A673 (cell line): ENCODE measurements around the gene PPP1R3A. TPM values are rescaled to one million over a fixed set of nuclear protein-coding genes. Genes with fewer than 3 reads are reported as not detected.

Experiments
- BruUV-seq: library from RNA; stranded (reverse); fragments of 400-500 nt; replicated peaks from 2 replicates; lab custom pipeline; 2021; lab: Mats Ljungman, UMichigan
- CTCF ChIA-PET: fragments of 300-600 bp; sonication (Branson Sonifier 250); formaldehyde crosslinking; loops from one replicate; lab custom pipeline; 2022; ENCODE audit warnings: antibody characterized with exemption; lab: Charles Lee
- POLR2A ChIA-PET: fragments of 300-600 bp; sonication (Branson Sonifier 250); formaldehyde crosslinking; loops from one replicate; lab custom pipeline; 2022; ENCODE audit warnings: antibody characterized with exemption; ENCODE audit not compliant: low non-redundant PET; lab: Charles Lee
- DNase-seq: peaks from one replicate; pipeline ENCODE4 v3.0.0-alpha.2; 2015; ENCODE audit warnings: low spot score
- H3K27ac ChIP-seq: fragments of 200-600 bp; sonication (generic); 2 replicates; pipeline ENCODE4 v1.5.1; 2016; ENCODE audit warnings: mixed run types, low read depth, mild to moderate bottlenecking, mixed read lengths, antibody characterized with exemption, low read length; ENCODE audit not compliant: poor library complexity, severe bottlenecking
- H3K27me3 ChIP-seq: fragments of 200-600 bp; sonication (generic); replicated peaks from 2 replicates; pipeline ENCODE4 v1.6.1; 2017; ENCODE audit warnings: mixed run types, low read depth, mild to moderate bottlenecking, mixed read lengths, antibody characterized with exemption, low read length; ENCODE audit not compliant: insufficient read depth, poor library complexity
- H3K36me3 ChIP-seq: fragments of 200-600 bp; sonication (generic); 2 replicates; pipeline ENCODE4 v1.6.1; 2016; ENCODE audit warnings: mixed run types, mild to moderate bottlenecking, mixed read lengths, antibody characterized with exemption, low read length; ENCODE audit not compliant: insufficient read depth, poor library complexity, severe bottlenecking
- H3K4me1 ChIP-seq: fragments of 200-600 bp; sonication (generic); 2 replicates; pipeline ENCODE4 v1.6.1; 2017; ENCODE audit warnings: mixed run types, mild to moderate bottlenecking, mixed read lengths, antibody characterized with exemption, low read length; ENCODE audit not compliant: insufficient read depth, poor library complexity, severe bottlenecking
- H3K4me3 ChIP-seq: fragments of 200-600 bp; sonication (generic); 2 replicates; pipeline ENCODE4 v1.5.1; 2016; ENCODE audit warnings: low read depth, mixed run types, mild to moderate bottlenecking, mixed read lengths, low read length; ENCODE audit not compliant: poor library complexity, severe bottlenecking
- H3K9me3 ChIP-seq: fragments of 200-600 bp; sonication (generic); 2 replicates; pipeline ENCODE4 v1.6.1; 2016; ENCODE audit warnings: mixed run types, low read depth, mild to moderate bottlenecking, mixed read lengths, antibody characterized with exemption, low read length; ENCODE audit not compliant: poor library complexity, severe bottlenecking
- CTCF ChIP-seq: fragments of 300-800, 200-600 bp; sonication (generic); conservative IDR thresholded peaks from 2 replicates; pipeline ENCODE4 v1.5.1; 2017; ENCODE audit warnings: low read depth, mild to moderate bottlenecking, antibody characterized with exemption, low read length, moderate library complexity, mixed read lengths
- EZH2 ChIP-seq: fragments of 200-600 bp; sonication (generic); IDR thresholded peaks from 2 replicates; pipeline ENCODE4 v1.6.1; 2017; ENCODE audit warnings: borderline replicate concordance, low read depth, mild to moderate bottlenecking, mixed read lengths, antibody characterized with exemption, low read length; ENCODE audit not compliant: poor library complexity, severe bottlenecking
- intact Hi-C: fragments of 100-400 bp; cut with micrococcal nuclease; formaldehyde crosslinking; loops from one replicate; pipeline ENCODE4 v1.10.0; 2022; ENCODE audit not compliant: unreplicated experiment
- total RNA-seq: library from RNA; stranded (reverse); gene quantifications from 2 replicates; pipeline ENCODE4 v1.2.3, GENCODE V29; 2021

PPP1R3A gene
- total RNA-seq, 1 experiment from 2014 or later = not detected

GRCh38 chr7:113891031-113891350 is 27.8 kb downstream of the PPP1R3A start:
- BruUV-seq = no TSS peak
- no peaks in the 10 kb centered on the region for H3K27me3 ChIP-seq
- H3K4me3 ChIP-seq = no peak overlapping the region
- DNase-seq = no peak
- H3K36me3 ChIP-seq = no peaks in the 10 kb centered on the region
- H3K4me1 ChIP-seq = no peaks in the 10 kb centered on the region
- intact Hi-C loops = no loop called here
- ChIA-PET POLR2A (no interaction called here), CTCF (no interaction called here)
- no peaks in the 10 kb centered on the region for H3K9me3 ChIP-seq
- TF ChIP-seq CTCF (no peak), EZH2 (no peak)
- no peak overlapping the region for H3K27ac ChIP-seq

- Histone ChIP-seq H3K27me3 (no peaks in the 10 kb centered on the region), H3K4me1 (no peaks in the 10 kb centered on the region), H3K36me3 (no peaks in the 10 kb centered on the region), H3K9me3 (no peaks in the 10 kb centered on the region), H3K27ac (no peak overlapping the region), H3K4me3 (no peak overlapping the region)
- BruUV-seq = no TSS peak
- no peak for DNase-seq
- ChIA-PET POLR2A (no interaction called here), CTCF (no interaction called here)
- TF ChIP-seq EZH2 (no peak), CTCF (no peak)
- intact Hi-C loops = no loop called here
Measured at GRCh38 chr7:113890331-113891030, 28.3 kb downstream of the PPP1R3A start.

- H3K36me3 ChIP-seq = no peaks in the 10 kb centered on the region
- TF ChIP-seq EZH2 (no peak), CTCF (no peak)
- DNase-seq = no peak
- no peaks in the 10 kb centered on the region for H3K27me3 ChIP-seq
- intact Hi-C loops = no loop called here
- no peak overlapping the region for H3K4me3 ChIP-seq
- BruUV-seq = no TSS peak
- POLR2A ChIA-PET = no interaction called here
- H3K27ac ChIP-seq = no peak overlapping the region
- CTCF ChIA-PET = no interaction called here
- no peaks in the 10 kb centered on the region for H3K9me3 ChIP-seq
- H3K4me1 ChIP-seq = no peaks in the 10 kb centered on the region
Measured at GRCh38 chr7:113883096-113883495, 35.7 kb downstream of the PPP1R3A start.
